ENCODE data around the gene HEPN1. TPM values are rescaled to one million over a fixed set of nuclear protein-coding genes. Genes with fewer than 3 reads are reported as not detected.

Gene HEPN1
- total and polyA plus RNA-seq, 9 of the 15 experiments (the other 6 are each of a cell fraction or from before 2014, with no cell fraction given): not detected

DNA sequence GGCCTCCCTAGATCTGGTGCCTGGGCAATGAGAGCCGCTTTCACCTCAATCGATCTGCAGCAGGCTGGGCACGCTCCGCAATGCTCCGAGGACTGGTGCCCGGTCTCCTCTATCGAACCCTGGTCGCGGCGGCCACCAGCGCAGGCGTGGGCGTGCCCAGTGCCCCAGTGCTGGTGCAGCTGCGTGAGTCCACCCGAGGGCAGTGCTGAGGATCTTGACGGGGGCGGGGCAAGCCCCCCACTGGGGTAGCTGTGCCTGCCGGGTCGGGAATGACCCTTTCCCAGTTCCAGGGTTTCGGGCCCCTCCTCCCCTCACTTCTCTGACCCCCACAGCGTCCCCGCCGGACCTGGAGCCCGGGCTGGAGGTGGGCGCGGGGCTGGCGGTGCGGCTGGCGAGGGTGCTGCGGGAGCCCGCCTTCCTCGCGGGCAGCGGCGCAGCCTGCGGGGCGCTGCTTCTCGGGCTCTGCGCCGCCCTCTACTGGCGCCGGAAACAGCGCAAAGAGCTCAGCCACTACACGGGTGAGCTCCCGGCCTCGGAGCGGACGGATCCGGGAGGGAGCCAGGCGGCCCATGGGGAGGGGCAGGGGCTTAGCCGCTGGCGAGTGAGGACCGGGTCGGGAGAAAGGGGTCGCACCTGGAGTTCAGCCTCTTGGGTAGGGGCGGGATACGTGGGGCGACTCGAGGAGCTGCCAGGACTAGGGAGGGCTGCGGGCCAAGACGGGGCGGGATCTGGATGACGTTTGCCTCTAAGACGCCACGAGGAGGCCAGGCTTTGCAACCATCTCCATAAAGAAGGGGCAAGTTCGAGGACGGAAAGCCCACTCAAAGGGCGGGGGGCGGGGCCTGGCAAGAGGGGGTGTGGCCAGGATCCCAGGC, 42.9 kb upstream of the HEPN1 start (continued):
- TF ChIP-seq FOXJ3 (CRISPR knock-in tag; IDR thresholded peaks at IDR 0.05) (no peak), ELF2 (CRISPR knock-in tag; IDR thresholded peaks at IDR 0.05) (no peak), DACH1 (IDR thresholded peaks at IDR 0.05; ENCODE audit: partially characterized antibody) (no peak), NFATC3 (IDR thresholded peaks at IDR 0.05) (no peak), ARNT (IDR thresholded peaks at IDR 0.05) (no peak), HIVEP1 (CRISPR knock-in tag; IDR thresholded peaks at IDR 0.05) (no peak), HNRNPH1 (optimal IDR thresholded peaks at IDR 0.05; ENCODE audit: low read depth, low read length) (no peak), ZNF764 (CRISPR knock-in tag; IDR thresholded peaks at IDR 0.05; ENCODE audit: low read depth) (no peak), RBM25 (IDR thresholded peaks at IDR 0.05; ENCODE audit: low read depth, low read length, severe bottlenecking) (no peak), SMAD4 (CRISPR knock-in tag; conservative IDR thresholded peaks at IDR 0.05) (no peak; the same call in 1 of the 2 replicates), ZNF316 (IDR thresholded peaks at IDR 0.05) (no peak), ZNF165 (CRISPR knock-in tag; IDR thresholded peaks at IDR 0.05; ENCODE audit: borderline replicate concordance) (no peak), LEF1 (IDR thresholded peaks at IDR 0.05) (no peak), ZNF354B (CRISPR knock-in tag; IDR thresholded peaks at IDR 0.05) (no peak), BRD9 (IDR thresholded peaks at IDR 0.05; ENCODE audit: low read depth, partially characterized antibody) (no peak)
- TF ChIP-seq, protein P1, sequence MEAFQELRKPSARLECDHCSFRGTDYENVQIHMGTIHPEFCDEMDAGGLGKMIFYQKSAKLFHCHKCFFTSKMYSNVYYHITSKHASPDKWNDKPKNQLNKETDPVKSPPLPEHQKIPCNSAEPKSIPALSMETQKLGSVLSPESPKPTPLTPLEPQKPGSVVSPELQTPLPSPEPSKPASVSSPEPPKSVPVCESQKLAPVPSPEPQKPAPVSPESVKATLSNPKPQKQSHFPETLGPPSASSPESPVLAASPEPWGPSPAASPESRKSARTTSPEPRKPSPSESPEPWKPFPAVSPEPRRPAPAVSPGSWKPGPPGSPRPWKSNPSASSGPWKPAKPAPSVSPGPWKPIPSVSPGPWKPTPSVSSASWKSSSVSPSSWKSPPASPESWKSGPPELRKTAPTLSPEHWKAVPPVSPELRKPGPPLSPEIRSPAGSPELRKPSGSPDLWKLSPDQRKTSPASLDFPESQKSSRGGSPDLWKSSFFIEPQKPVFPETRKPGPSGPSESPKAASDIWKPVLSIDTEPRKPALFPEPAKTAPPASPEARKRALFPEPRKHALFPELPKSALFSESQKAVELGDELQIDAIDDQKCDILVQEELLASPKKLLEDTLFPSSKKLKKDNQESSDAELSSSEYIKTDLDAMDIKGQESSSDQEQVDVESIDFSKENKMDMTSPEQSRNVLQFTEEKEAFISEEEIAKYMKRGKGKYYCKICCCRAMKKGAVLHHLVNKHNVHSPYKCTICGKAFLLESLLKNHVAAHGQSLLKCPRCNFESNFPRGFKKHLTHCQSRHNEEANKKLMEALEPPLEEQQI (IDR thresholded peaks at IDR 0.05): no peak
- TF ChIP-seq, protein P2, sequence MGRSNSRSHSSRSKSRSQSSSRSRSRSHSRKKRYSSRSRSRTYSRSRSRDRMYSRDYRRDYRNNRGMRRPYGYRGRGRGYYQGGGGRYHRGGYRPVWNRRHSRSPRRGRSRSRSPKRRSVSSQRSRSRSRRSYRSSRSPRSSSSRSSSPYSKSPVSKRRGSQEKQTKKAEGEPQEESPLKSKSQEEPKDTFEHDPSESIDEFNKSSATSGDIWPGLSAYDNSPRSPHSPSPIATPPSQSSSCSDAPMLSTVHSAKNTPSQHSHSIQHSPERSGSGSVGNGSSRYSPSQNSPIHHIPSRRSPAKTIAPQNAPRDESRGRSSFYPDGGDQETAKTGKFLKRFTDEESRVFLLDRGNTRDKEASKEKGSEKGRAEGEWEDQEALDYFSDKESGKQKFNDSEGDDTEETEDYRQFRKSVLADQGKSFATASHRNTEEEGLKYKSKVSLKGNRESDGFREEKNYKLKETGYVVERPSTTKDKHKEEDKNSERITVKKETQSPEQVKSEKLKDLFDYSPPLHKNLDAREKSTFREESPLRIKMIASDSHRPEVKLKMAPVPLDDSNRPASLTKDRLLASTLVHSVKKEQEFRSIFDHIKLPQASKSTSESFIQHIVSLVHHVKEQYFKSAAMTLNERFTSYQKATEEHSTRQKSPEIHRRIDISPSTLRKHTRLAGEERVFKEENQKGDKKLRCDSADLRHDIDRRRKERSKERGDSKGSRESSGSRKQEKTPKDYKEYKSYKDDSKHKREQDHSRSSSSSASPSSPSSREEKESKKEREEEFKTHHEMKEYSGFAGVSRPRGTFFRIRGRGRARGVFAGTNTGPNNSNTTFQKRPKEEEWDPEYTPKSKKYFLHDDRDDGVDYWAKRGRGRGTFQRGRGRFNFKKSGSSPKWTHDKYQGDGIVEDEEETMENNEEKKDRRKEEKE (IDR thresholded peaks at IDR 0.05; ENCODE audit: borderline replicate concordance in 1 of 2, control insufficient read depth in 1 of 2, low read depth in 2 of 2, low read length in 1 of 2): no peak
- TF ChIP-seq, protein P3, sequence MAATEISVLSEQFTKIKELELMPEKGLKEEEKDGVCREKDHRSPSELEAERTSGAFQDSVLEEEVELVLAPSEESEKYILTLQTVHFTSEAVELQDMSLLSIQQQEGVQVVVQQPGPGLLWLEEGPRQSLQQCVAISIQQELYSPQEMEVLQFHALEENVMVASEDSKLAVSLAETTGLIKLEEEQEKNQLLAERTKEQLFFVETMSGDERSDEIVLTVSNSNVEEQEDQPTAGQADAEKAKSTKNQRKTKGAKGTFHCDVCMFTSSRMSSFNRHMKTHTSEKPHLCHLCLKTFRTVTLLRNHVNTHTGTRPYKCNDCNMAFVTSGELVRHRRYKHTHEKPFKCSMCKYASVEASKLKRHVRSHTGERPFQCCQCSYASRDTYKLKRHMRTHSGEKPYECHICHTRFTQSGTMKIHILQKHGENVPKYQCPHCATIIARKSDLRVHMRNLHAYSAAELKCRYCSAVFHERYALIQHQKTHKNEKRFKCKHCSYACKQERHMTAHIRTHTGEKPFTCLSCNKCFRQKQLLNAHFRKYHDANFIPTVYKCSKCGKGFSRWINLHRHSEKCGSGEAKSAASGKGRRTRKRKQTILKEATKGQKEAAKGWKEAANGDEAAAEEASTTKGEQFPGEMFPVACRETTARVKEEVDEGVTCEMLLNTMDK (IDR thresholded peaks at IDR 0.05; ENCODE audit: borderline replicate concordance, insufficient read depth, low read depth, low read length, poor library complexity, severe bottlenecking): peak; percentile 88
- TF ChIP-seq, protein P4, sequence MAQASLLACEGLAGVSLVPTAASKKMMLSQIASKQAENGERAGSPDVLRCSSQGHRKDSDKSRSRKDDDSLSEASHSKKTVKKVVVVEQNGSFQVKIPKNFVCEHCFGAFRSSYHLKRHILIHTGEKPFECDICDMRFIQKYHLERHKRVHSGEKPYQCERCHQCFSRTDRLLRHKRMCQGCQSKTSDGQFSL (CRISPR knock-in tag; IDR thresholded peaks at IDR 0.05): peak; percentile 69
- TF ChIP-seq, protein P4 (tag; IDR thresholded peaks at IDR 0.05): no peak

All from K562 (cell line).